ENCODE results near the gene MED20. TPM values are rescaled to one million over a fixed set of nuclear protein-coding genes. Genes with fewer than 3 reads are reported as not detected.

The MED20 gene
- total RNA-seq, 1 experiment from 2014 or later, result 24.5 TPM

- no peaks in the 10 kb centered on the region for H3K27me3 ChIP-seq (ENCODE audit: control insufficient read depth, insufficient read depth, low read length)
- BruUV-seq (replicated peaks), result no TSS peak
- H3K4me3 ChIP-seq (ENCODE audit: low read depth in 2 of 2, low read length in 2 of 2), result no peak overlapping the region
- no peak overlapping the region for H3K27ac ChIP-seq (ENCODE audit: low read length)
- CTCF ChIA-PET, result no interaction called here
- TF ChIP-seq POLR2AphosphoS5 (IDR thresholded peaks at IDR 0.05; ENCODE audit: low read depth, low read length) (no peak), TCF7L2 (IDR thresholded peaks at IDR 0.05; ENCODE audit: low read depth, low read length) (no peak), SIN3A (IDR thresholded peaks at IDR 0.05; ENCODE audit: borderline replicate concordance, insufficient read depth, low read depth, low read length) (no peak), REST (IDR thresholded peaks at IDR 0.05; ENCODE audit: insufficient read depth in 1 of 2, low read depth in 2 of 2, low read length in 1 of 2) (no peak), CTCF (IDR thresholded peaks at IDR 0.05) (no peak)
- DNase-seq (ENCODE audit: low read depth, low spot score) (no peak), ATAC-seq (no peak)
- no peaks in the 10 kb centered on the region for H3K36me3 ChIP-seq (ENCODE audit: control insufficient read depth, insufficient read depth, low read length)
- in situ Hi-C loops (cut with HindIII; ENCODE audit: low pct_unique_long_range_greater_than_20kb, low sequenced_read_pairs) (no loop called here), intact Hi-C loops (cut with micrococcal nuclease; ENCODE audit: unreplicated experiment) (no loop called here)
- POLR2A ChIA-PET, result no interaction called here
- no peaks in the 10 kb centered on the region for H3K9me3 ChIP-seq (ENCODE audit: control insufficient read depth, insufficient read depth, low read depth, low read length)
- H3K4me1 ChIP-seq (ENCODE audit: control insufficient read depth, insufficient read depth, low read length), result no peaks in the 10 kb centered on the region
Observed at GRCh38 chr6:41884957-41885356, 36.0 kb downstream of the MED20 start.

GRCh38 chr6:41881506-41881905 lies 39.4 kb downstream of the MED20 start:
- ChIA-PET POLR2A (no interaction called here), CTCF (no interaction called here)
- no peaks in the 10 kb centered on the region for H3K36me3 ChIP-seq (ENCODE audit: control insufficient read depth, insufficient read depth, low read length)
- BruUV-seq (replicated peaks), result no TSS peak
- TF ChIP-seq TCF7L2 (IDR thresholded peaks at IDR 0.05; ENCODE audit: low read depth, low read length) (no peak), POLR2AphosphoS5 (IDR thresholded peaks at IDR 0.05; ENCODE audit: low read depth, low read length) (no peak), CTCF (IDR thresholded peaks at IDR 0.05) (no peak), REST (IDR thresholded peaks at IDR 0.05; ENCODE audit: insufficient read depth in 1 of 2, low read depth in 2 of 2, low read length in 1 of 2) (no peak)
- no peak overlapping the region for H3K27ac ChIP-seq (ENCODE audit: low read length)
- H3K27me3 ChIP-seq (ENCODE audit: control insufficient read depth, insufficient read depth, low read length), result no peaks in the 10 kb centered on the region
- no peak for ATAC-seq
- H3K4me1 ChIP-seq (ENCODE audit: control insufficient read depth, insufficient read depth, low read length), result peaks cover 3% of the 10 kb centered on the region; the same call in 1 of the 2 replicates
- no peak for DNase-seq (ENCODE audit: low read depth, low spot score)
- intact Hi-C loops (cut with micrococcal nuclease; ENCODE audit: unreplicated experiment), result no loop called here
- H3K9me3 ChIP-seq (ENCODE audit: control insufficient read depth, insufficient read depth, low read depth, low read length), result no peaks in the 10 kb centered on the region
- H3K4me3 ChIP-seq (ENCODE audit: low read depth in 2 of 2, low read length in 2 of 2), result no peak overlapping the region
- in situ Hi-C loops (cut with HindIII; ENCODE audit: low pct_unique_long_range_greater_than_20kb, low sequenced_read_pairs), result no loop called here

Data from Panc1 (cell line).